ENCODE measurements around the gene MYO3B.
A peak's percentile ranks its signal among the peaks of the same experiment; 100 is the strongest.
"Not testable (repeated sequence)": the region's sequence is repeated elsewhere in the genome, so short reads cannot be mapped to it uniquely, and the experiment has no call there.

Gene MYO3B

GRCh38 chr2:170341684-170342623, 164.0 kb downstream of the MYO3B start:
- DNase-seq (ENCODE audit: low spot score): no peak

- no peak for DNase-seq (ENCODE audit: low spot score)
Measured at GRCh38 chr2:170344663-170345346, 166.9 kb downstream of the MYO3B start.

GRCh38 chr2:170345607-170346006, 167.7 kb downstream of the MYO3B start:
- DNase-seq (ENCODE audit: low spot score): no peak

GRCh38 chr2:170349269-170349668, 171.3 kb downstream of the MYO3B start:
- not testable (repeated sequence) for DNase-seq (ENCODE audit: low spot score)

GRCh38 chr2:170350929-170351826, 173.2 kb downstream of the MYO3B start:
- no peak for DNase-seq (ENCODE audit: low spot score)

GRCh38 chr2:170353723-170354122, 175.8 kb downstream of the MYO3B start:
- no peak for DNase-seq (ENCODE audit: low spot score)

GRCh38 chr2:170354388-170354787, 176.4 kb downstream of the MYO3B start:
- no peak for DNase-seq (ENCODE audit: low spot score)

- DNase-seq (ENCODE audit: low spot score): no peak
Measured at GRCh38 chr2:170354855-170355780, 177.2 kb downstream of the MYO3B start.

- DNase-seq (ENCODE audit: low spot score): no peak
Measured at GRCh38 chr2:170359466-170359865, 181.5 kb downstream of the MYO3B start.

- DNase-seq (ENCODE audit: low spot score): no peak
Measured at GRCh38 chr2:170360546-170361089, 182.7 kb downstream of the MYO3B start.

GRCh38 chr2:170361090-170361936, 183.4 kb downstream of the MYO3B start:
- peak; percentile 10 for DNase-seq (ENCODE audit: low spot score)

GRCh38 chr2:170362313-170362870, 184.4 kb downstream of the MYO3B start:
- DNase-seq (ENCODE audit: low spot score): no peak

- no peak for DNase-seq (ENCODE audit: low spot score)
Measured at GRCh38 chr2:170362871-170363631, 185.1 kb downstream of the MYO3B start.

- no peak for DNase-seq (ENCODE audit: low spot score)
Measured at GRCh38 chr2:170365003-170365402, 187.1 kb downstream of the MYO3B start.

- DNase-seq (ENCODE audit: low spot score): no peak
Measured at GRCh38 chr2:170365686-170366085, 187.7 kb downstream of the MYO3B start.

GRCh38 chr2:170368370-170368769, 190.4 kb downstream of the MYO3B start:
- no peak for DNase-seq (ENCODE audit: low spot score)

- no peak for DNase-seq (ENCODE audit: low spot score)
Measured at GRCh38 chr2:170369228-170369627, 191.3 kb downstream of the MYO3B start.

GRCh38 chr2:170369894-170370293, 191.9 kb downstream of the MYO3B start:
- no peak for DNase-seq (ENCODE audit: low spot score)
